Stimulated activated CD8-positive, alpha-beta memory T cell treated with anti-CD3 and anti-CD28 coated beads, Interleukin-4, amount 100 ng/mL, for 1 hour (primary cell): ENCODE measurements around the gene VTCN1.
A peak's percentile ranks its signal among the peaks of the same experiment; 100 is the strongest.
"Not testable (repeated sequence)": the region's sequence is repeated elsewhere in the genome, so short reads cannot be mapped to it uniquely, and the experiment has no call there.

Source experiments
- DNase-seq, 2 donors: peaks; one replicate each; pipeline ENCODE4 v3.0.0-alpha.2; 2020; ENCODE audit warnings: low read depth in 2 of 2, low spot score in 1 of 2

VTCN1 gene

DNA sequence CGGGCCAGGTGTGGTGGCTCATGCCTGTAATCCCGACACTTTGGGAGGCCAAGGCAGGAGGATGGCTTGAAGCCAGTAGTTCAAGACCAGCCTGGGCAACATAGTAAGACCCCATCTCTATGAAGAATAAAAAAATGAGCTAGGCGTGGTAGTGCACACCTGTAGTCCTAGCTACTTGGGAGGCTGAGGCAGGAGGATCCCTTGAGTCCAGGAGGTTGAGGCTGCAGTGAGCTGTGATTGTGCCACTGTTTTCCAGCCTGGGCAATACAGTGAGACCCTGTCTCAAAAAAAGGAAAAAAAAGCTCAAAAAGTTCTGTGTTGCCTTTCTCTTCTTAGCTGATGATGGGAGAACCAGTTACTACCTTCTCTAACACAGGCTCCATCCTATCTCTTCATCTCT is 108.9 kb downstream of the VTCN1 start:
- DNase-seq, result not testable (repeated sequence)

DNA sequence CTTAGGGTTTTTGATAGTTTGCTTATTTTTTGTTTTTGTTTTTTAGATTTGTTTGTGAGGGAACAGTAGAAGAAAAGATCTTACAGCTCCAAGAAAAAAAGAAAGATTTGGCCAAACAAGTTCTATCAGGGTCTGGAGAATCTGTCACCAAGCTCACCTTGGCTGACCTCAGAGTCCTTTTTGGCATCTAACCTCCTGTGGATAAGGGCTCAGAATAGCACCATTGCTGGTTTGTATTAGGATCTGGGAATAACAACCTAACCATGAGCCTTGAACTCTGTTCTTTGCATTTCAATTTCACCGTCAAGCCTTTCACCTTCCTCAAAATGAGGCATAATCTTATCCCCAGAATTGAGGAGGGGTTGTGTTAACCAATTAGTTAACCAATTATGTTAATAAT is 109.4 kb downstream of the VTCN1 start:
- no peak for DNase-seq

DNA sequence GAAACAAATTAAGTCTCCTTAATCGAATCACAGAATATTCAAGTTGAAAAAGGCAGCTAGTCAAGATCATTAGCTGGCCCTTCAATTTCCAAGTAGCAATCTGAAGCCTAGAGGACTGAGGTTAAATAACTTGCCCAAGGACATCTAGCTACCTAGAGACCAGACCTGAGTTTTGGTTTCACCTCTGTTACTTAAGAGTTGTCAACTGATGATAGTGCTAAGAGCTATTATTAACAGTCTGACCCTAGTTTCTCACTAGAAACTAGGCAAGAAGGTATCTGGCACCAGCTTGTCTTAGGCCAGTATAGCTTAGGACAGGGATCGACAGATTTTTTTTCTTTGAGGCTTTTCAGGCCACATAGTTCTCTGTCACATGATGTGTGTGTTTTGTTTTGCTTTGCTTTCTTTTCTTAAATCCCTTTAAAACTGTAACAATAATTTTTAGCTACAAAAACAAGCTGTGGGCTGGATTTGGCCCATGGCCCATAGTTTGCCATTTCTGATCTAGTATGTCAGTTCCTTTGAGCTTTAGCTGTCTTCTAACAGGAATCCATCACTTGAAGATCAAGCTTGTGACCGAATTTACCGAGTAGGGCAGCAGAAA is 112.3 kb downstream of the VTCN1 start:
- DNase-seq, result no peak

DNA sequence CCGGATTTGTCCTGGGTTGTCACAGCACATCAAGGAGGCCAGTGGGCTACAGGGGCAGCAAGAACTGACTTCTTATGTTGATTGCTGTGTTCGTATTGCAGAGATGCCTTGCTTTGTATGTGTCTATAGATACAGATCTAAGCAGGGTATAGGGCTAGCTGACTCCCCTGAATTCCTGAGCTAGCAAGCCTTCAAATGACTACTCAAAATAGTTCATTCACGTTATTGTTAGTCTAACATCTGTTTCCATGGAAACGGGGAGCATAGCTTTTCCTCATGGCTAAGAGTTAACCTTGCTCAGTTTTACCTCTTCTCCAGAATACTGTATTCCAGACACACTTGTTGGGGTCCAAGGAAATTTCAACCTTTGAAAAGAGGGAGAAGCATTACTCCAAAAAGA is 113.3 kb downstream of the VTCN1 start:
- no peak for DNase-seq

DNA sequence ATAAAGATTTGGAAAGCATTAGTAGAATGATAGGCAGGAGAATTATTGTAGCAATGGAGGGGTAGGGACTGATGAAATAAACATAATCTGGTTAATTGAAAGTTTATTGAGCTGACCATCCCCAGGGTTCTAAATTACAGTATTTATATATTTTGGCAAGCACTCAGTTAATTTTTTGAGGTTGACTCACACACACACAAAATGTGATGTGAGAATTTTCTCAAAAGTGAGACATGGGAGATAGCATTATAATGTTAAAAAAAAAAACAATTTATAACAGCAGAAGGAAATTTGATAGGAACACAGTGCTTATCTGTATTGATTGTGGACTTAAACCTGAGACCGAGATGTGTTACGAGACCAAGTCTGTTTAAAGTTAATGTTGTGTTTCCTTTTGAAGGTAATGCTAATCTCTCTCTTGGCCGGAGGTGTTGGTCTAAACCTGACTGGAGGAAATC is 113.7 kb downstream of the VTCN1 start:
- no peak for DNase-seq

DNA sequence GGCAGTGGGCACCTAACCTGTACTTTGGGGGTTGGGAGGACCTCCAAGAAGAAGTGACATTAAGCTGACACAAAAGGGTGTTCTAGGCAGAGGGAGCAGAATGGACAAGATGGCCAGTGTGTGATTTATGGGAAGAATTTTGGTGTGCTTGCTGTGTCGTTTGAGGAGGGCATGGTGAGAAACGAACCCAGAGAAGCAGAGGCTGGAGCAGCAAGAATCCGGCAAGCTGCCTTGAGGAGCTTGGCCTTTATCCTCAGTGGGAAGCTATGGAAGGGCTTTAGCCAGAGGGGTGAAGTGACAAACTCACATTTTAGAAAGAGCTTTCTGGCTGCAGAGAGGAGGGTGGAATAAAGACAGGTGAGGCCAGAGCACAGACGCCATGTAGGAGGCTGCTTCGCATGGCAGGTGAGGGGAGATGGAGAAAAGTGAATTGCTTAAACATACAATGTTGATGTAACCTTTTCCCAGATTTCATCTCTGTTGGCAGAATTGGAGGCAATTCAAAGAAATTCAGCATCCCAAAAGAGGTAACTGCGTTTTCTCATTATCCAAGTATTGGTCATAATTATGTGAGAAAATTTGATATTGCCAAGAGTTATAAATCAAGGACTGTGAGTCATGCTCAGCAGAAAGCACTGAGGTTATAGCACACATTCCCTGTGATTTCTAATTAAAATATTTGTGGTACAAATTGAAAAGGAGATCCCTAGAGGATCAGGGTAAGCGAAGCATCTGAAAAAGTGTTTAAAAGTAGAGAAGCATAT is 115.7 kb downstream of the VTCN1 start:
- DNase-seq, result no peak

DNA sequence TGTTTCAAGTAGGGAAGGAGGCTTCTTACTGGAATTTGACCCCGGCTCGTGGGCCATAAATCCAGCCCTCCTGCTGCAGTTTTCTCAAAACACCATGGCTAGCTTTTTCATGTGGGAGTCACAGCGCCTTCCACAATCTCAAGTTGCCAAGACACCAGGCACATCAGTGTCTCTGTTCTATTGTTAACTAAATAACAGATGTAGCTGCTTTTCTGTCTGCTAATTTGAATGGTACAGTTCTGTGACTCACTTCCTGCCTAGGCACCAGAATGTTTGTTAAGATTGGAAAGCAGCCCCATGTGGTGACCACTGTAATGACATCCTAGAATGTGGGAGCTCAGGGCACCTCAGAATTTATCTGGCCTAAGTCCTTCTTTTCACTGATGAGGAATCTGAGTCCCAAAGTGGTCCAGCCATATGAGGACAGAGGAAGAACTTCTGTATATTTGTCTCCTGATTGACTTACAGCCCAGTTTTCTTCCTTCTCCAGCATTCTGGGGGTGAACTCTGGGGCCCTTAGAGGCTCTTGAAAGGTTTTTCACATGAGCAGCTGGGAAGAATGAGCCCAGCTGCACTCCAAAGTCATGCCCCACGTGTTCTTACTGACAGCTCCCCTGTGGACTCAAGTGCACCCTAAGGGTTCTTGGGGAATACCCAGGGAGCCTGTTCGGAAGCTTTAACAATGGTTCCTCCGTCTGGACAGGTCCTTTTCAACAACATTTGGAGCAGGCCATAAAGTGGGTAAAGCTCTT is 116.7 kb downstream of the VTCN1 start:
- DNase-seq, result peak in 1 of 2 donors; percentile 2
